ENCODE results near the gene SORCS2. TPM values are rescaled to one million over a fixed set of nuclear protein-coding genes. Genes with fewer than 3 reads are reported as not detected.

SORCS2 gene
- total RNA-seq, 2 donors from 2014 or later: 0.68 to 0.92 TPM

- no peak for ATAC-seq (ENCODE audit: insufficient number of reproducible peaks, low FRiP score, low read depth)
- peaks cover 0 to 6% of the 10 kb centered on the region in 2 donors for H3K4me1 ChIP-seq (ENCODE audit: control insufficient read depth in 1 of 2, low read depth in 2 of 2)
- H3K9me3 ChIP-seq: no peaks in the 10 kb centered on the region
- no peak for DNase-seq (ENCODE audit: low spot score)
- no peak overlapping the region for H3K27ac ChIP-seq
- H3K27me3 ChIP-seq (replicated peaks; ENCODE audit: insufficient read depth): no peaks in the 10 kb centered on the region
- TF ChIP-seq CTCF (IDR thresholded peaks at IDR 0.05): no peak
- no peak overlapping the region for H3K4me3 ChIP-seq
- no peaks in the 10 kb centered on the region for H3K36me3 ChIP-seq
Measured at GRCh38 chr4:7355795-7356194, 163.5 kb downstream of the SORCS2 start.

GRCh38 chr4:7356667-7357310 is 164.5 kb downstream of the SORCS2 start:
- no peak for DNase-seq (ENCODE audit: low spot score)
- Histone ChIP-seq H3K9me3 (no peaks in the 10 kb centered on the region), H3K27me3 (replicated peaks; ENCODE audit: insufficient read depth) (no peaks in the 10 kb centered on the region), H3K4me3 (no peak overlapping the region), H3K4me1 (ENCODE audit: control insufficient read depth in 1 of 2, low read depth in 2 of 2) (peaks cover 0 to 6% of the 10 kb centered on the region in 2 donors), H3K27ac (no peak overlapping the region), H3K36me3 (no peaks in the 10 kb centered on the region)
- no peak for TF ChIP-seq CTCF (IDR thresholded peaks at IDR 0.05)
- ATAC-seq (ENCODE audit: insufficient number of reproducible peaks, low FRiP score, low read depth): no peak

GRCh38 chr4:7357323-7357722 is 165.0 kb downstream of the SORCS2 start:
- no peaks in the 10 kb centered on the region for H3K9me3 ChIP-seq
- H3K27ac ChIP-seq: no peak overlapping the region
- H3K36me3 ChIP-seq: no peaks in the 10 kb centered on the region
- DNase-seq (ENCODE audit: low spot score): no peak
- no peak overlapping the region for H3K4me3 ChIP-seq
- no peak for ATAC-seq (ENCODE audit: insufficient number of reproducible peaks, low FRiP score, low read depth)
- no peaks in the 10 kb centered on the region for H3K27me3 ChIP-seq (replicated peaks; ENCODE audit: insufficient read depth)
- no peak for TF ChIP-seq CTCF (IDR thresholded peaks at IDR 0.05)
- H3K4me1 ChIP-seq (ENCODE audit: control insufficient read depth in 1 of 2, low read depth in 2 of 2): peaks cover 0 to 6% of the 10 kb centered on the region in 2 donors

GRCh38 chr4:7358100-7358735 is 165.9 kb downstream of the SORCS2 start:
- ATAC-seq (ENCODE audit: insufficient number of reproducible peaks, low FRiP score, low read depth): peak; percentile 73
- Histone ChIP-seq H3K36me3 (no peaks in the 10 kb centered on the region), H3K27me3 (replicated peaks; ENCODE audit: insufficient read depth) (no peaks in the 10 kb centered on the region), H3K9me3 (no peaks in the 10 kb centered on the region), H3K4me3 (no peak overlapping the region), H3K27ac (no peak overlapping the region), H3K4me1 (ENCODE audit: control insufficient read depth in 1 of 2, low read depth in 2 of 2) (peaks cover 0 to 6% of the 10 kb centered on the region in 2 donors)
- DNase-seq (ENCODE audit: low spot score): peak; percentile 10
- no peak for TF ChIP-seq CTCF (IDR thresholded peaks at IDR 0.05)

GRCh38 chr4:7359400-7360062 is 167.2 kb downstream of the SORCS2 start:
- no peaks in the 10 kb centered on the region for H3K9me3 ChIP-seq
- no peak for ATAC-seq (ENCODE audit: insufficient number of reproducible peaks, low FRiP score, low read depth)
- H3K4me1 ChIP-seq (ENCODE audit: control insufficient read depth in 1 of 2, low read depth in 2 of 2): peaks cover 0 to 6% of the 10 kb centered on the region in 2 donors
- TF ChIP-seq CTCF (IDR thresholded peaks at IDR 0.05): no peak
- H3K36me3 ChIP-seq: no peaks in the 10 kb centered on the region
- H3K27me3 ChIP-seq (replicated peaks; ENCODE audit: insufficient read depth): no peaks in the 10 kb centered on the region
- no peak for DNase-seq (ENCODE audit: low spot score)
- H3K4me3 ChIP-seq: no peak overlapping the region
- H3K27ac ChIP-seq: no peak overlapping the region
